ENCODE results near the gene ZFHX2.

Gene ZFHX2

DNA sequence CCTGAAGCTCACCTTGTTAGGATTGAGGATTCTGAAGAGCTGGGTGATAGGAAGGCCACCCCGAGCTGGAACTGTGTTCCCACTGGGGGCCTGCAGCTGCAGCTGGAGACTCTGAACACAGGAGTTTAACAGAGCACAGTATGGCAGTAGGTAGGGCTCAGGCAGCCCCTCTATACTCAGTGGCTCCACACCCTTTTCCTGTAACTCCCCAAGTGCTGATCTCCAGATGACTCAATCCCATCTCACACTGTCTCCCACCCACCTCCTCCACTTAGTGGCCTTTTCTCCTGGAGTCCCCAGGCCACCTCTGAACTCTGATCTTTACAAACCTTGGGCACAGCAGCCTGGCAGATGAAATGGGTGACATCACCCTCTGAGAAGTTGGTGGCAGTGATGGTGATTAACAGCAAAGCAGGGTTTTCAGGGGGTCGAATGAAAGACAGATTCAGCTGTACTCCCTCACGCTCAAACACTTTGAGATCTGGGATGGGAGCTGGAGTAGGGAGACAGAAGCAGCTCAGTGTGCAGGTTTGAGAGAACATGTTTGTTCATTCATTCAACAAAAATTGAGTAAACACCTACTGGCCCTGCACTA, 8.5 kb upstream of the ZFHX2 start:
- no peak for DNase-seq (ENCODE audit: low read depth)

DNA sequence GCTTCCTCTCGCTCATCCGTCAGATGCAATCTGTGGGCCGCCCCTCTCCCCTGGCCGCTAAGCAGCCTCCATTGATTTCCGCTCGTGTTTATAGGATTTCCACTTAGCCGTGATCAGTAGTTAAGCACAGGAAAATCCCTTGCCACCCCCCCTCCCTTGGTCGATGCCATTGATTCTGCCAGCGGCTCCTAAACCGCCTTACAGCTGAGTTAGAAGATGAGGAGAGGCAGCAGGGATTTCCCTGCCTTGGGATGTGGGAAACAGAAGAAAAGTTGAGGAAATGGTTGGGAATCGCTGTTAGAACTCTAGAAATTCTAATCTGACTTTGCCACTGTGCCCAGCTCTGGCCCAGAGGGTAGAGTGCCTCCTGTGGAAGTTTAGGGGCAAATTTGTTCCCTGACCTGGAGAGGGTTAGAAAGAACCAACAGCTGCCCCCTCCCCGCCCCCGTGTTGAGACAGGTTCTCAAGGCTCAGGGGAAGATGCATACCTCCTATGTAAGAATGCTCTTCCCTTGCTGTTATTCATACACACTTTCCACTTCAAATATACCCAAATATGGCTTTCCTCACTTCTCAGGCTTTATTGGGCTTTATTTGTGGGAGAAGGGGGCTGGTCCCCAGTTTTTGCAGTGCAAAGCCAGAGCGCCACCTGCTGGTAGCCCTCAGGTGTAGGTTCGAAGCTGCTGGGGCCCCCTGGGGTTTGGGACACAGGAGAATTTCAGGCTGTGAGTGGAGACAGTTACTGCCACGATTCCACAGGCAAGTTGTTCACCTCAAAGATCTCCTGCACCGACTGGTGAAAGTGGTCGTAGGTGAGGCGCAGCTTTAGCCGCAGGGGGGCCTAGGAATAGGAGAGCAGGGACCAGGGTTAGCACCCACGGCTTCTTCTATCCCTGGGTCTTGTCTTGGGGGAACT, 7.7 kb upstream of the ZFHX2 start:
- DNase-seq (ENCODE audit: low read depth): peak; percentile 63

DNA sequence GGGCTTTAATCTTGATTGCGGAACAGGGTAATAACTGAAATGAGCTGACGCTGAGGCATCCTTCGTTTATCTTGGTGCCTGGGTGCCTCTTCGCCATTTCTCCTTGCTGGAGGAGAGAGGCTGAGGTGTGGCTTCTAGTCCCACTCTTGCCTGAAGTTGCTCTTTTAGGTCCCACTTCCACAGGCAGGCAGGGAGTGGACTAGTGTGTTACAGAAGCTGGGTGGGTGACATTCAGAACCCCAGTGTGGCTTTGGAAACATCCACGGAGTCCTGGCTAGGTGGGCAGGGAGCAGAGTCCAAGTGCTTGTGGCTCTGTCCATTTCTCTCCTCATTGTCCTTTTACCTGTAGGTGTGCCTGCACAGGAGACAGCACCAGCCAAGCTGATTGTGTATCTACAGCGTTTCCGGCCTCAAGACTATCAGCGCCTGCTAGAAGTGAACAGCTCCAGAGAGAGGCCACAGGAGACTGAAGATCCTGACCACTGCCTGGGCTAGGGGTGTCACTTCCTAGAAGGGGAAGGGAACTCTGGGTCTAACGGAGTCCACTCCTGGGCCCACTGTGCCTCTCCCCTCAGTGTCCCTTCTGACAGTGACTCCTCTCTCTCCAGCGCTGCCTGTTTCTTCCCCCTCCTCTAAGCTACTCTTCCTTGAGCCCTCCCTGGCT, 6.9 kb upstream of the ZFHX2 start:
- no peak for DNase-seq (ENCODE audit: low read depth)

DNA sequence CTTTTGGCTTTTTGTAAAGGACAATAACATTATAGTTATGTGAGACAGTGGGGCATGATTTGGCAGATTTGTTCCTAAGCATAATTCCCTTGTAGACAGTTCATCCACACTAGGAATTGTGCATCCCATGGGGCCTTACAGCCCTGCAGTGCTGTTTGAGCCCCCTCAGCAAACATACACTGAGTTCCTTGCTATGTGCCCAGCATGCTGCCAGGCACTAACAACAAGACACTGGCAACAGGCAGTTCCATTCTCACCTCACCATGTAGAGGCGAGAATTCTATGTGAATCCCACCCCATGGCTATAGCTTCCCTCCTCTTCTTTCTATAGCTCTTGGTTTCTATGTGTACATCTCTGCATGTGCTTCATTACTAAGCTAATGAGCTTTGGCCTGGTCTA, 6.4 kb upstream of the ZFHX2 start:
- DNase-seq (ENCODE audit: low read depth): no peak

DNA sequence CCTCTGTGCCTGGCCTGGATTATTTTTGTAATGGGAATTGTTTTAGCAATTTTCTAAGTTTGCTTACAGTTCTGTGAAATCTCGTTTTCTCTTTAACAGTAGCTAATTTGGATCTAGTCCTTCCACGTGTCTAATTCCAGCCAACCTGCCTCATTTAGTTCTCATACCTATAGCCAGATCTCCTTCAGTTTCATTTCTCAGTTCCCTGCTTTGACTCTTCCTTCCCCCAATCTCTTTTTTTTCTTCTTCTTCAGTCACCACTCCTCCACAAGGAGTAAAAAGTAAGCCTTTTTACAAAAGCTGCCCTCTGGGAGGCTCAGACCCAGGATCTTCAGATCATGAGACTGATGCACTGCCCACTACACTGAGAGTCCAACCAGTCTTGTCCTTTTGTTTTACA, 6.0 kb upstream of the ZFHX2 start:
- DNase-seq (ENCODE audit: low read depth): no peak

DNA sequence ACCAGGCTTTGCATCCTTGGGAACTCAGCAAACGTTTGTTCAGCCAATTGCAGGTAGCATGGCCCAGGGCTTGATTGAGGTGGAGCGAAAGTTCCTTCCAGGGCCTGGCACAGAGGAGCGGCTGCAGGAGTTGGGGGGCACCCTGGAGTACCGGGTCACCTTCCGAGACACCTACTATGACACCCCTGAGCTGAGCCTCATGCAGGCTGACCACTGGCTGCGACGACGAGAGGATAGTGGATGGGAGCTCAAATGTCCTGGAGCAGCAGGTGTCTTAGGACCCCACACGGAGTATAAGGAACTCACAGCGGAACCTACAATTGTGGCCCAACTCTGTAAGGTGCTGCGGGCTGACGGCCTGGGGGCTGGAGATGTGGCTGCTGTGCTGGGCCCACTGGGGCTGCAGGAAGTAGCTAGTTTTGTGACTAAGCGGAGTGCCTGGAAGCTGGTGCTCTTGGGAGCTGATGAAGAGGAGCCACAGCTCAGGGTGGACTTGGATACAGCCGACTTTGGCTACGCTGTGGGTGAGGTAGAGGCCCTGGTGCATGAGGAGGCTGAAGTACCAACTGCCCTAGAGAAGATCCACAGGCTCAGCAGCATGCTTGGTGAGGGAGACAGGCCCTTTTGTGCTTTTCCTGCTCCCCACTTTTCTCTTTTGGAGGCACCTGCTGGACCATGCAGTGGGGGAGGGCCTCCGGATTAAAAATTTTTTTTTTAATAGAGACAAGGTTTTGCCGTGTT, 5.3 kb upstream of the ZFHX2 start:
- no peak for DNase-seq (ENCODE audit: low read depth)

DNA sequence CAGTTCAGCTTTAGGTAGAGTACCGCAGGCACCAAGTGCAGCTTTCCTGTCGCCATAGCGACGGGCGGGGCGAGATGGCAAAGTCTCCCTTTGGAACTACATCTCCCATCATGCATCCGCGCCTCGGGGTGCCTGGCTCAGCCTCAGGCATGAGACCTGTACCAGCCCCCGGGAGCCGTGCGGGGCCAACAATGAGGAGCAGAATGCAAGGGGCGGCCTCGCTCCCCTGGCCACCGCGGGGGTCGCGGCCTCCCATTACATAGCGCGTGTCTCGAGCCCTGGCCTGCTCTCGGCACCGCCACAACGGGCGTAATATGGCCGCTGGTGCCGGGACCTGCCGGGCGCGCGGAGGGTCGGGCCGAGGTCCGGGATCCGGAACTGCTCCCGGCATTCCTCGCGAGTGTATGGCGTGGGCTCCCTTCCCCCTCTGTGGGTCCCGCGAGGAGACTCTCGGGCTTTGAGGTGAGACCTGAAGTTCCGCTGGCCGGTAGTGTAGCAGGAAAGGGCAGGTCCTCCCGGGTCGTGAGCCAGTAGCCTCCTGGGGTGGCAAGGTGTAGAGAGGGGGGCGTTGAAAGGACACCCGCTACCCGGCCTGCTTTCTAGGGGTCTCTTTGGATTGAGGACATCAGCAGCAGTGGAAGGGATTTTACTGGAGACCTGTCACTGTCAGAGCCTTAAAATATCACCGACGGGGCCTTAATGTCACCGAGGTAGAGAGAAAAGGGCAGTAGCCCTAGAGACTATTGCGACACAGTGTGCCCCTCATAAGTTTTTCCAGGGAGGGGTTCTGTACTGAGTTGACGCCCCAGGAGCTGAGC, 4.5 kb upstream of the ZFHX2 start, which contains the start of gene THTPA:
TSS of gene THTPA (plus strand) at position 390 of the 818 bp plus-strand sequence. CDS start 487 bp downstream, outside the sequence.
- peak; percentile 90 for DNase-seq (ENCODE audit: low read depth)

DNA sequence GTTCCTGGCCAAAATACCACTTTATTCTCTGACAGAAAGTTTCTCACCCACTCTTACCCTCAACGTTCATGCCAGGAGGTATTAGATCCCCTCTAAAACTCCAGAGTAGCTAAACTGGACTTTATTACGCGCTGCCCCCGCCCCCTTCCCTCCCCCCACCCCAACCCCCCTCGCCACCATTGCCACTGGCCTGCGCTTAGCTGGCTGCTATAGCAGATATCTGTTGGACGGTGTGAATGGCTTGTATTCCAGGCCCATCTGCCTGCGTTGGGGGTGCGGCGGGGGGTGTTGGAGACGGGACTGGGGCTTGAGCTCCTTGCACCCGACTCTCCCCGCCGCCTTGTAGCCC, 3.9 kb upstream of the ZFHX2 start:
- no peak for DNase-seq (ENCODE audit: low read depth)

DNA sequence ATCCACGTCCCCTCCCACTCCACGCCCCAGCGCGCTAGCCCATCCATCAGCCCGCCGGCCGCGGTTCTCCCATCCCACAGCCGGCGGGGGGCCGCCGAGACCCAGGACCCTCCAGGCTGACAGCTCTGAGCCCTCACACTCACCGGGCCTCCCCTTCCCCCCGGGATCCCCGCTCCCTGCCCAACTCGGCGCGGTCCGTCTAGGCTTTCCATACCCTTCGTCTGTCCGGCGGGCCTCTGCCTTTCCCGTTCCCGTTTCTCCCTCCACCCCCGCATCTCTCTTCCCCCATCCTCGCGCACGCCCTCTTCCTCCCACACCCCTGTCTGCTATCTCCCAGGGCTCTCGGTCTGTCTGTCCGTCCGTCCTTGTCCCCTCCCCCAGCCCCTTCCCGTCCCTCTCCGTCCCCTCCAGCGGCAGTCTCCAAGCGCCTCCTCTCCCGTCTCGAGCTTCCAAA, 726 bp downstream of the ZFHX2 start:
- no peak for DNase-seq (ENCODE audit: low read depth)

DNA sequence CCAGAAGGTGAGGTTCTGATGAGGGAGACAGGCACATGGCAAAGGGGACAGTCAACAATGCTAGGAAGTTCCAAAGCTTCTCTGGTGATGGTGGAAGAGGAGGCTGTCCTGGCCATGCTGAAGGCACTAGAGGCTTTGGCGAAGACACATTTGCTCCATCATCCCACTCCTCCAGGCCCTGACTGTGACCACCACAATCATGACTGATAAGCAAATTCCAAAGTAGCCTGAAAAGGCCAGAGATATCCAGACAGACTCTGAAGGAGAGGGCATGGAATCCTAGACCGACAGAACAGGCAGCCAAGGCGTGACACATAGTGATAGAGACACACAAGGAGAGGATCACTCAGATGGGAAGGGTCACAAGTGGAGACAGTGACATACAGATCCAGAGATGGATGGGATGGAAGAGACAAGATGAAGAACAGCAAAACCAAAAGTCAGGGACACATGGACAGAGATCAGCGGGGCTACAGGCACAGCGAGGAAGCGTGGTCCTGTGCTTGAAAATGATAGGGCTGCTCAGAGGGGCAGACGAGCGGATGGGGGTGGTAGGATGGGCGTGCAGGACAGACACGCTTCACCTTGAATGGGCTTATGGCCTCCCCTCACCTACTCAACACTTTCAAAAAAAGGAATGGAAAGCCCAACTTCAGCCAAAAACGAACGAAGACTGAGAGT, 1.3 kb downstream of the ZFHX2 start:
- DNase-seq (ENCODE audit: low read depth): no peak

DNA sequence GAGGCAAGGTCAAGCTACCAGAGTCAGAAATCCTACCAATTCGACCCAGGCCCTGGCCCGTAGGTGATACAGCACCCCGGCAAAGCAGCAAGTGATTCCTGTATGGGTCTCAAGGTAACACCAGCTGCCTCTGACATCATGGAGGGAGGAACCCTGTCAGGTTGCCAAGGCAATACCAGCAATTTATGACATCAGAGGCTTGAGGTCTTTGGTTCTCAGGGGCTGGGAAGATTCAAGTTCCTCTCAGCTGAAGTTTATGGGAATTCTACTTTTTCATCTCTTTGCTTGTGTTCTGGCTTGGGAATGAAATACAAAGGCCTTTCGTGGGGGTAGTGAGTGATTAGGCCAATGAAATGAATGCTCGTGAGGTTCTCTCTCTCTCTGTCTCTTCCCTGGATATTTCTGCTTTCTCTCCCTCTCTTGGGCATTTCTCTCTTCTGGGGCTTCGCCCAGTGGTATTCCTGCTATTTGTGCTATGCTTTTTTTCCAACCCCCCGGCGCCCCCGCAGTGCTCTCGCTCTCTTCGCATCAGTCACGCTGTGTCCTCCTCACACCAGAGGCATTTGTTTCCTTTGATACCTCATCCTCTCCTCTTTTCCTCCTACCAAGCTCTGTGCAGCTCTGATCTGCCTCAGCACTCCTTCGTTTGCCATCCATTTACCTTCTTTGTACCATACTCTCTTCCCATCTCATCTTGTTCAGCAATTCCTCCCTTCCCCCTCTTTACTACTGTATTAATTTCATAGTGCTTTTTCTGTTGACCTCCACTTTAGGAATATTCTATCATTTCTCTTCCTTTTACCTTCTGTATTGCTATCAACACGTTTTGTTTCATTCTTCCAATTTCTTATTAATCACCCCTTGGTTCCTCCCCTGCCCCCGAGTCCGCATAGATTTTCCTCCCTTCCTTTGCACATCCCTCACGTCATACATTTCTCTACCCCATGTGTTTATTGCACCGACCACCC, 2.9 kb downstream of the ZFHX2 start:
- DNase-seq (ENCODE audit: low read depth): peak; percentile 59

DNA sequence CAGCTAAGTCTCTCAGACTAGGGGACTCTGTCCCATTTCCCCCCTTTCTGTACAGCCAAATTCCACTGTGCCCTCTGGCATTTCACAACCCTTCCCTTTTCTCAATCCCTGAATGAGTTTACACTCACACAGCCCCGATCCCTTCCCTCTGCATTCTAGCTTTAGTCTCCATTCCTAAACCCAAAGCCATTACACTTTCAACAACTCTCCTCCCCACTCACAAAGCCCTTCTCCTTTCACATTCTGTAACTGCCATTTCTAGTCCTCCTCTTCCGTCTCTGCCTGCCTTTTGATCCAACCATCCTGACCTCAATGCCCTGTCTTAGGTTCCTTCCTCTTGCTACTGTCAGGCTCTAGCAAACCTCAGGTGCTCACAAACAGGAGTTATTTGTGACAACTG, 3.6 kb downstream of the ZFHX2 start:
- no peak for DNase-seq (ENCODE audit: low read depth)

DNA sequence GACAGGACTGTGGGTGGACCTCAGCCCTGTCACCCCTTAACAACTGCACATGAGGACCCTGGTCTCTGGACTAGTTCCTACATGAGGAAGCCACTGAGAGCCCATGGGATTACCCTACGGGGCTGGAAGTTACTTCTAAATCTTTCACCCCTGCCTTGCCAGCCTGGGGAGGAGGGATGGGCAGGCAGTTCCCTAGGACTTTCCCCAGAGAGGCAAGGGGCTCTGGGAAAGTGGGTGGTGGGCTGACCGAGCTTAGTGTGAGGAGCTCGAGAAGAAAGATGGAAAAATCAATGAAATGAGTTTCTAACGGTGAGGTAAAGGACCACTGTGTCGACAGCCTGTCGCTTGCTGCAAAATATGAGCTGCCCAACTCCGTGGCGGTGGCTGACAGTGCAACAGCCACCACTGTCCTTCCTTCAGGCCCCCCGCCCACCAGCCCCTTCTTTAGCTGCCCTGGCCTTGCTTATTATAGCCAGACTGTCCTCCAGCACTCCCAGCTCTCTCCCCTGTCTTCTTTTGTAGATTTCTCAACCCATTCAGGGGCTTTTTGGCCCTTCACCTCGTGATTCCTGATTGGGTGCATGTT, 5.0 kb downstream of the ZFHX2 start:
- no peak for DNase-seq (ENCODE audit: low read depth)

DNA sequence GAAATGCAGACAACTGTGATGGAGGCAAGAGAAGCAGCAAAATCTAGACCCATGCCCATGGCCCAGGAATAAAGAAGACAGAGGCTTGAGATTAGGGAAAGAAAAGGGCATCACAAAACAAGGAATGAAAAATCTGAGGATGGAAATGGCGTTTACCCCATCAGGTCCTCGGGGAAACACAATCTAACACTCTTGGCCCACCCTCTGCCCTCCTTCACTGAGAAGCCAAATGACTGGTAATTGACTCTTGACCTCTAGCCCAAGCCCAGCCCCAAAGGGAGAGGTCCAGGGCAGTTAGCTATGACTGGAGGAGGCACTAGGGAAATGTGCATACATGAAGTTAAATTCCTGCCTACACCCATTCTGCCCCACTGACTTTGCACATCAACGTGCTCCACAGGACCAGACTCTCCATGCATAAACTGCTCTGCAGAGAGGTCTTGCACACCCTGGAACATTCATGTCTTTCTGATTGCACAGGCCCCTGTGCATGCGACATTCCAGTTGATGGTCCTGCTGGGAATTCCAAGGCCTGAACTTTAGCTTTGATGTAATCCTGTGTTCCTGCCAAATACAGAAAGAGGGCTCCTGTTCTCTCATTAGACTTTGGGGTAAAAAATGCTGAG, 5.7 kb downstream of the ZFHX2 start:
- no peak for DNase-seq (ENCODE audit: low read depth)

DNA sequence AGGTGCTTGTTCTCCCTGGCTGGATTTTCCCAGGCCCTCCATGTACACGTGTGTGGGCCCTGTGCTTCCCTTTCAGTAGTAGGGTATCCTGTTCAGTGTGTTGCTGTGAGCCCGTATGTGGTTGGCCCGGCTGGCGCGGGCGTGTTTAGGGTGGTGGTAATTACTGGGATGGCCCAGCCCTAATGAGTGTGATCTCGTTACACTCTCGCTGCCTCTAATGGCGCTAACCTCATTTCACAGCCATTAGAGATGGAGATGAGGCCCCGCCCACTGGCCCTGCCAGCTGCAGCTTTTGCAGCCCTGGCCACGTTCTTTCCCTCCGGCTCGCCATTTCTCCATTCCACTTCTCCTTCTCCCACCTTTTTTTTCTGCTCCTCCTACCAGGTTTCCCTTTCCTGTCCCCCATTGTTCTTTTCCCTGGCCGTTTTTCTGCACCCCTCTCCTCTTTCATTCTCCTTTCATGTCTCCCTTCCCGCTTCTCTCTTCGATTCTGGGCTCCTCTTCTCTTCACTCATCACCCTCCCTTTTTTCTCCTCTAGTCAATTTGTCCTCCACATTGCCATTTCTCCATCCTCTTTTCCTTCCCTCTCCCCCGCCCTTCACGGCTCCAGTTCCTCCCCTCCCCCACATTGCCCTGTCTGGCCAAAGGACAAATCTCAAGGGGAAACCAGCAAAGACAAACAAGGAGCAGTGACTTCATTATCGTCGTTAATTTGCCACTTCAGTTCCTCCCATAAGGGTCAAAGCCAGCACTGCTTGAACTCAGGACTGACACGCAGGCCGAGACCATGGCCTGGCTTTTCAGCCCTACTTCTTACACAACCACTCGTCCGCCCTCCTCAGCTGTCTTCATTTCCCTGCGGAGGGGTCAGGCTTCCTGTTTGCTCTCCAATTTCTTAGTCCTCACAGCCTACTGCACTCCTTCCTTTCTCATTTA, 6.8 kb downstream of the ZFHX2 start:
- DNase-seq (ENCODE audit: low read depth): no peak

DNA sequence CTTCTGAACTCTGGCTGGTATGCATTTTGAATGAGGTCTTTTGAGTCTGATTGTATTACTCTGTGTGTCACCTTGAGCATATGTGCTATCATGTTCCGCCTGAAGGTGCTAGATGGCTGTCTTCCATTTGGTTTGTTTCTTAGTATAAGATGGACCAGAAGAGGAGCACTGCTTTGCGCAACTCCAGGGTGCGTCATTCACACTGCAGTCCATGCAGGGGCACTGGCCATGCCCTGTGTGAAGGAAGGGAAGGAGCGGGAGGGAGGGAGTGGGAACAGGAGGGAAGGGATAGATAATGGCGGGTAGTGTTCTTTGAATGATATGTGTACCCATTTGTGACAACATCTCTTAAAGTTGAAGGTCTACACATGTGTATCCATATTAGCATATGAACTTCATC, 8.2 kb downstream of the ZFHX2 start:
- no peak for DNase-seq (ENCODE audit: low read depth)

DNA sequence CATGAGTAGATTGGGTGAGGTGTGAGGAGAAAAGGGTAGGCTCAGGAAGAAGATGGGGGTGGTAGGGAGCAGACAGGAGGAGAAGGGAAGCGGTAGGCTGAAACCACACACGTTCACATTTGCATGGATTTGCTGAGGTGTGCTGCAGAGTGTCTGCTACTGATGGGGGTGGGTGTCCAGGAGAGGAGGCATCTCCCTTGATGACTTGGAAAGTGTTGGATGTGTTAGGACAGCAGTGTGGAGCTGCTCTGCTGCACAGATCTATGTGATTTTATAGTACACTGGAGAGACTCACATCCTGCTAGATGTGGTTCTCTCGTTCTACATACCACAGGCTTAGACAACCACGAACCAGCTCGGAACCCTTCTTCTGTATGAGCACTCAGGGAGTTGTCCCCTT, 9.3 kb downstream of the ZFHX2 start:
- no peak for DNase-seq (ENCODE audit: low read depth)

DNA sequence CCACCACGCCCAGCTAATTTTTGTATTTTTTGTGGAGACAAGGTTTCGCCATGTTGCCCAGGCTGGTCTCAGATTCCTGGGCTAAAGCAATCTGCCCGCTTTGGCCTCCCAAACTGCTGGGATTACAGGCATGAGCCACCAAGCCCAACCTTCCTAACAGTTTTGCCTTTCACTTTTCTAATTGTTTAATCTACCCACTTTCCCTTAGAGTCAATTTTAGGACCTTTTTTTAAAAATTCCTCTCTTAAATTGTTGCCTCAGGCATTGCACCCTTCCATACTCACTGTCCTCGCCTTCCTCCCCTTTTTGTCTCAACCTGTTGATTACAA, 11.5 kb downstream of the ZFHX2 start:
- DNase-seq (ENCODE audit: low read depth): no peak
